KOPT-K1 (cell line): ENCODE results near the gene PNLIP.

Source experiments
- H3K27ac ChIP-seq: fragments of 200-600 bp; sonication (generic); 2 replicates; pipeline ENCODE4 v1.5.1; 2016; ENCODE audit warnings: antibody characterized with exemption, mild to moderate bottlenecking, low read depth, low read length; ENCODE audit not compliant: poor library complexity, severe bottlenecking
- H3K36me3 ChIP-seq: fragments of 200-600 bp; sonication (generic); 2 replicates; pipeline ENCODE4 v1.5.1; 2017; ENCODE audit warnings: antibody characterized with exemption, mild to moderate bottlenecking, low read length, moderate library complexity; ENCODE audit not compliant: insufficient read depth
- H3K9me3 ChIP-seq: fragments of 200-600 bp; sonication (generic); 2 replicates; pipeline ENCODE4 v1.5.1; 2017; ENCODE audit warnings: antibody characterized with exemption, low read length, mild to moderate bottlenecking; ENCODE audit not compliant: insufficient read depth, poor library complexity, severe bottlenecking

Gene PNLIP

GRCh38 chr10:116545756-116546155 is at the start of gene PNLIP:
Gene PNLIP (plus strand): TSS chr10:116545931. CDS start chr10:116546093, 162 bp downstream.
- no peaks in the 10 kb centered on the region for H3K36me3 ChIP-seq
- H3K27ac ChIP-seq: no peak within 1 kb of the TSS
- no peaks in the 10 kb centered on the region for H3K9me3 ChIP-seq

DNA sequence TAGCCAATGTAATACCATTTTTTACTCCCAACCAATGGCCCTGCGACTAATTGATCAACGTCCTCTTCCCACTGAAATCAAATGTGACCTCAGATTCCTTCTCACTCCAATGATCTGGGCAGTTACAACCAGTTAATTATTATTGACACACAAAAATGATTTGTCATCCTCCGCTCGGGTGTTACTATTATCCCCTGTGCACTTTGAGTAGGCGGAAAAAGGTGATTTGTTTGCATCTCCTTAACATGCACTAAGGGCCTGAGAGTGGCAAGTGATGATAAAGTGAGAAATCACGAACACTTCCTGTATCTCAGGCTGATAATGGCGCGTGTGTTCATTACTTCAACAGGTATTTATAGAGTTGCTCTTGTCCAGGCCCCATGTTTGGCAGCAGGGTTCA is 40.9 kb upstream of the PNLIP start:
- Histone ChIP-seq H3K9me3 (no peaks in the 10 kb centered on the region), H3K36me3 (no peaks in the 10 kb centered on the region), H3K27ac (no peak overlapping the region)

- Histone ChIP-seq H3K36me3 (no peaks in the 10 kb centered on the region), H3K27ac (no peak overlapping the region), H3K9me3 (no peaks in the 10 kb centered on the region)
Measured at GRCh38 chr10:116510565-116510964, 35.2 kb upstream of the PNLIP start.

GRCh38 chr10:116511365-116511764 is 34.4 kb upstream of the PNLIP start:
- no peaks in the 10 kb centered on the region for H3K9me3 ChIP-seq
- no peak overlapping the region for H3K27ac ChIP-seq
- H3K36me3 ChIP-seq: no peaks in the 10 kb centered on the region

- Histone ChIP-seq H3K9me3 (no peaks in the 10 kb centered on the region), H3K36me3 (no peaks in the 10 kb centered on the region), H3K27ac (no peak overlapping the region)
Measured at GRCh38 chr10:116521424-116522290, 24.1 kb upstream of the PNLIP start.

DNA sequence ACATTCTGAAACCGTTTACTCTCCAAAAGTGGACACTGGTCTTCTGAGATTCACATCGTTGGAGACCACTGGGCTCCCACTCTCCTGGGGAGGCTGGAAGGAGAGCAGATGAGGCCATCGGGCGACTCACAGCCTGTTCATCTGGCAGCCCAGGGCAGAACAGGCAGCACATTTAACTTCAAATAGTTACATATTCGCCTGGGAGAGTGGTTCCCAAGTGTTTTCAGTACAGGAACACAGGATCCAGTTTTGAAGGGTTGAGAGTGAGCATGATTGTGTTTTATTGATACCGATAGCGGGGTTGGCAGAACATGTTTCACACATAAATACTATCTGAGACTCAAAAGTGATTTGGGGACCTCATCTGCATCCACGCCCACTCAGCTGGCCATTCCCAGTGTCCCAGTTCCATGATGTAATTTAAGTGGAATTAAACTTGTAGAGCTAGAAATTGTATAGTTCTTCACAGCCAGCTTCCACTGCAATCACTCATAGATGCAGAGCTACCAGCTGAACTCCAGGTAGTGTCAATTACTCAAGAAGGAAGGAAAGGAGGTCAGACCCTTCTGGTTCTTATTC is 22.8 kb upstream of the PNLIP start:
- no peaks in the 10 kb centered on the region for H3K36me3 ChIP-seq
- no peaks in the 10 kb centered on the region for H3K9me3 ChIP-seq
- H3K27ac ChIP-seq: no peak overlapping the region

GRCh38 chr10:116524736-116525135 is 21.0 kb upstream of the PNLIP start:
- Histone ChIP-seq H3K27ac (no peak overlapping the region), H3K36me3 (no peaks in the 10 kb centered on the region), H3K9me3 (no peaks in the 10 kb centered on the region)

GRCh38 chr10:116526219-116526618 is 19.5 kb upstream of the PNLIP start:
- Histone ChIP-seq H3K9me3 (no peaks in the 10 kb centered on the region), H3K36me3 (no peaks in the 10 kb centered on the region), H3K27ac (no peak overlapping the region)

DNA sequence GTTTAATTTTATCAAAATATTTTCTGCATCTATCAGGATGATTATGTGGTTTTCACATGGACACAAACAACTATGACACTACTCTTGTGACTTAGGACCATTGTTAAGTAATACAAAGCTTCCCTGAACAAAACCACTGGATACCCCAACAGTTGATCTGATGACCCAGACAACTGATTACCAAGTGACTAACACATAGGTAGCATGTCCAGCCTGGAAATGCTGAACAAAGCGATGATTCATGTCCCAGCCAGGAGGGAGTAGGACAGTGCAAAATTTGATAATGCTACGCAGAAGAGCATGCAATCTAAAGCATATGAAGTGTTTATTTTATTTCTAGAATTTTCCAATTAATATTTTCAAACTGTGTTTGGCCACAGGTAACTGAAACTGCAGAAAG is 8.9 kb upstream of the PNLIP start:
- no peak overlapping the region for H3K27ac ChIP-seq
- H3K36me3 ChIP-seq: no peaks in the 10 kb centered on the region
- no peaks in the 10 kb centered on the region for H3K9me3 ChIP-seq

GRCh38 chr10:116538456-116538855 is 7.3 kb upstream of the PNLIP start:
- no peak overlapping the region for H3K27ac ChIP-seq
- no peaks in the 10 kb centered on the region for H3K9me3 ChIP-seq
- H3K36me3 ChIP-seq: no peaks in the 10 kb centered on the region

GRCh38 chr10:116538992-116539391 is 6.7 kb upstream of the PNLIP start:
- Histone ChIP-seq H3K36me3 (no peaks in the 10 kb centered on the region), H3K27ac (no peak overlapping the region), H3K9me3 (no peaks in the 10 kb centered on the region)

- Histone ChIP-seq H3K9me3 (no peaks in the 10 kb centered on the region), H3K36me3 (no peaks in the 10 kb centered on the region), H3K27ac (no peak overlapping the region)
Measured at GRCh38 chr10:116540814-116541213, 4.9 kb upstream of the PNLIP start.

DNA sequence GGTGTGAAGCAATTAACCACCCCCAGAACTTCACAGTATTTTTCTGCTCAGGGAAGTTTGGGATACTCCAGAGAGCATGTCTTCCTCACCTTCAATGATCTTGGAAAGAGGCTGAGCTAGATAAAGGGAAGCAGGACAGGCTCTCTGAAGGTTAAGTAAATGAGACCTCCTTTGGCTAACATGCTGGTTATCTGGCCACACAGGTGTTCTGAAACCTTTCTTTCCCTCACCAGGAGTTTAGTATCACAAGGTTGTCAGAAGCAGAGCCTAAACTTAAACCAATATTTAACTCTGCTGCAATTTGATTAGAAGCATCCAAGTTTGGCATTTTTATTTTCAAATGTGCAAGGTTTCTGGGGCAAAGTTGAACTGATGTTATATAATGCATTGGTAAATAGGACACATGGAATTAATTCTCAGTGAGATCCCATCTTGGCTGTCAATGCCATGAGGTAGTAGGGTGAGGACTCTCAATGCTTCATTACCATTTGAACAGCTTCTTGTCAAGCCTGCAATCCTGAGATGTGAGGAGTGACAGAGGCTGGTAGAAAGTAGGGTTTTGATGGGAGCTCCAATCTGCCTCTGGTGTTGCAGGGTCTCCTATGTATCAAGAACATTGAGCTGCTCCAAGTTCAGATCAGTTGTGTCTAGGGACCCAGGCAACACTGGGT is 3.6 kb upstream of the PNLIP start:
- Histone ChIP-seq H3K27ac (no peak overlapping the region), H3K36me3 (no peaks in the 10 kb centered on the region), H3K9me3 (no peaks in the 10 kb centered on the region)

GRCh38 chr10:116545122-116545521 is 609 bp upstream of the PNLIP start:
- Histone ChIP-seq H3K36me3 (no peaks in the 10 kb centered on the region), H3K9me3 (no peaks in the 10 kb centered on the region), H3K27ac (no peak overlapping the region)

DNA sequence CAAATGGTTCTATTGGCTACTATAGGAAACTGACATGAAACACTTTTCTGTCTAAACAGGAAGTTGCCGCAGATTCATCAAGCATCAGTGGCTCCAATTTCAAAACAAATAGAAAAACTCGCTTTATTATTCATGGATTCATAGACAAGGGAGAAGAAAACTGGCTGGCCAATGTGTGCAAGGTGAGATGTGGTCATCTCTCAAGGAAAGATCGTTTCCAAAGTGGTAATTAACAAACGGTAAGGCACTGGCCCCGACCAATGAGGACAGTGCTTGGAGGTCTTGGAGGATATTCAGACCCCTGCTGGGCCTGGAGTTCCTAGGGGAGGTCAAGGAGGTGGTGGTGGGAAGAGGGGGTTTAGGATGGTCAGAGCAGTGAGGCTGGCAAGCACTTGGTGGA is 2.6 kb downstream of the PNLIP start:
- Histone ChIP-seq H3K9me3 (no peaks in the 10 kb centered on the region), H3K27ac (no peak overlapping the region), H3K36me3 (no peaks in the 10 kb centered on the region)
